Measurements from ENCODE around the gene CPLX1.
"Not testable (repeated sequence)": the region's sequence is repeated elsewhere in the genome, so short reads cannot be mapped to it uniquely, and the experiment has no call there.

The CPLX1 gene

DNA sequence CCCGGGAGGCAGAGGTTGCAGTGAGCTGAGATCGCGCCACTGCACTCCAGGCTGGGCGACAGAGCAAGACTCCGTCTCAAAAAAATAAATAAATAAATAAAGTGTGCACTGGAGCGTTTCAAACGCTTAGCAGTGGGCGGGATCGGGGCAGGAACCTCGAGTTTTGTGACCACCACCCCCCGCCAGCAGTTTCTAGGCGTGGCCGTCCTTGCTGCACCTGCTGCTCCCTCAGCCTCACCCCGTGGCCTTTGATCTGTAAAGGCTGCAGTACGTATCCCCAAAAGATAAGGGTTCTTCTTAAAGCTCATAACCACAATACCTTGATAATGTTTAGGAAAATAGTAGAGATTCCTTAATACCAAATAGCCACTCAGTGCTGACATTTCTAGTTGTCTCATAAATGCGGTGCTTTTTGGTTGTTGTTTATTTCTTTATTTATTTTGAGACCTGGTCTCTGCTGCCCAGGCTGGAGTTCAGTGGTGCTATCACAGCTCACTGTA is 87.1 kb downstream of the CPLX1 start:
- no peaks in the 10 kb centered on the region for H3K9me3 ChIP-seq (ENCODE audit: control insufficient read depth in 2 of 2, low read length in 2 of 2)
- peaks cover 32 to 38% of the 10 kb centered on the region in 2 donors for H3K36me3 ChIP-seq (ENCODE audit: control insufficient read depth in 2 of 2, insufficient read depth in 2 of 2, low read length in 2 of 2)
- no peak overlapping the region for H3K27ac ChIP-seq (ENCODE audit: low read depth in 2 of 2, low read length in 2 of 2)
- H3K9ac ChIP-seq (ENCODE audit: low read depth in 1 of 2, low read length in 2 of 2), result no peak overlapping the region
- H3K27me3 ChIP-seq (ENCODE audit: control insufficient read depth in 2 of 2, insufficient read depth in 2 of 2, low read length in 2 of 2), result no peaks in the 10 kb centered on the region
- H3K4me3 ChIP-seq (ENCODE audit: low read length in 2 of 2), result no peak overlapping the region
- H3K4me1 ChIP-seq (ENCODE audit: control insufficient read depth in 2 of 2, insufficient read depth in 2 of 2, low read length in 2 of 2), result peaks cover 0 to 7% of the 10 kb centered on the region in 2 donors

DNA sequence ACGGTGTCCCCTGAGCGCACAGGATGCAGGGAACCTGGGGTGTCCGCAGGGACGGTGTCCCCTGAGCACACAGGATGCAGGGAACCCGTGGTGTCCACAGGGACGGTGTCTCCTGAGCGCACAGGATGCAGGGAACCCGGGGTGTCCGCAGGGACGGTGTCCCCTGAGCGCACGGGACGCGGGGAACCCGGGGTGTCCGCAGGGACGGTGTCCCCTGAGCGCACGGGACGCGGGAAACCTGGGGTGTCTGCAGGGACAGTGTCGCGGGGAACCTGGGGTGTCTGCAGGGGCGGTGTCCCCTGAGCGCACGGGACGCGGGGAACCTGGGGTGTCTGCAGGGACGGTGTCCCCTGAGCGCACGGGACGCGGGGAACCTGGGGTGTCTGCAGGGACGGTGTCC is 89.4 kb downstream of the CPLX1 start:
- not testable (repeated sequence) for H3K9me3 ChIP-seq (ENCODE audit: control insufficient read depth in 2 of 2, low read length in 2 of 2); H3K27ac ChIP-seq (ENCODE audit: low read depth in 2 of 2, low read length in 2 of 2); H3K4me1 ChIP-seq (ENCODE audit: control insufficient read depth in 2 of 2, insufficient read depth in 2 of 2, low read length in 2 of 2); H3K4me3 ChIP-seq (ENCODE audit: low read length in 2 of 2); H3K9ac ChIP-seq (ENCODE audit: low read depth in 1 of 2, low read length in 2 of 2); H3K27me3 ChIP-seq (ENCODE audit: control insufficient read depth in 2 of 2, insufficient read depth in 2 of 2, low read length in 2 of 2)
- H3K36me3 ChIP-seq (ENCODE audit: control insufficient read depth in 2 of 2, insufficient read depth in 2 of 2, low read length in 2 of 2), result peaks cover 41 to 47% of the 10 kb centered on the region in 2 donors

DNA sequence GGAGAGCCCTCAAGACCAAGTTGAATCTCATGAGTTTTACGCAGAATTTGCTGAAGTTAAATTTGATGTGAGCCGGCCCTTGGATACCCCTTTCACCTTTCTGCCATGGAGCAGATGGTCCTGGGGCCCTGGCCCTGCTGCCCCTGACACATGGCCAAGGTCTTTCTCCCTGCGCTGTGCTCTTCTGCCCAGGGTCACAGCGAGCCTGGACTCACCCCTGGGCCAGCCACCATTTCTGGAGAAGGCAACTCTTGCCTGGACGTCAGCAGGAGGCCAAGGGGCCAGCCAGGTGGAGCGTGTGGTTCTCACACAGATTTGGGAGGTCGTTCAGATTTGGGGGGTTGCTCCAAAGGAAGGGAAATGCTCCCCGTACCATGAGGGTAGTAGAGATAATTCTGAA is 90.3 kb downstream of the CPLX1 start:
- no peaks in the 10 kb centered on the region for H3K27me3 ChIP-seq (ENCODE audit: control insufficient read depth in 2 of 2, insufficient read depth in 2 of 2, low read length in 2 of 2)
- H3K36me3 ChIP-seq (ENCODE audit: control insufficient read depth in 2 of 2, insufficient read depth in 2 of 2, low read length in 2 of 2), result peaks cover 49 to 52% of the 10 kb centered on the region in 2 donors
- no peak overlapping the region for H3K4me3 ChIP-seq (ENCODE audit: low read length in 2 of 2)
- peaks cover 0 to 7% of the 10 kb centered on the region in 2 donors for H3K4me1 ChIP-seq (ENCODE audit: control insufficient read depth in 2 of 2, insufficient read depth in 2 of 2, low read length in 2 of 2)
- no peak overlapping the region for H3K9ac ChIP-seq (ENCODE audit: low read depth in 1 of 2, low read length in 2 of 2)
- no peak overlapping the region for H3K27ac ChIP-seq (ENCODE audit: low read depth in 2 of 2, low read length in 2 of 2)
- H3K9me3 ChIP-seq (ENCODE audit: control insufficient read depth in 2 of 2, low read length in 2 of 2), result no peaks in the 10 kb centered on the region

All from mucosa of rectum (tissue), 2 donors.